Breast epithelium (tissue), 4 donors: ENCODE results near the gene DPH1. TPM values are rescaled to one million over a fixed set of nuclear protein-coding genes. Genes with fewer than 3 reads are reported as not detected.

ENCODE experiments used
- DNase-seq, 2 donors: peaks; one replicate each; pipeline ENCODE4 v3.0.0-alpha.2; 2019; ENCODE audit warnings: low spot score in 2 of 2
- H3K27ac ChIP-seq, 2 donors: fragments of 200-600 bp; sonication (generic) in 1 of 2; one replicate each; pipeline ENCODE4 v1.5.1; 2016 to 2019; ENCODE audit warnings: mild to moderate bottlenecking in 1 of 2
- H3K27me3 ChIP-seq, 2 donors: fragments of 200-600 bp; sonication (generic) in 1 of 2; one replicate each; pipeline versions ENCODE4 v1.5.1 to v1.6.0; 2017 to 2019; ENCODE audit warnings: control low read depth in 1 of 2, mild to moderate bottlenecking in 1 of 2
- H3K36me3 ChIP-seq: fragments of 200-600 bp; one replicate; pipeline ENCODE4 v1.5.1; 2019
- H3K4me1 ChIP-seq, 2 donors: fragments of 200-600 bp; sonication (generic); one replicate each; pipeline ENCODE4 v1.5.1; 2016 to 2019; ENCODE audit warnings: control low read depth in 1 of 2
- H3K4me3 ChIP-seq, 3 donors: fragments of 200-600 bp; sonication (generic); 1 replicate in 2 of 3; 2 replicates in 1 of 3; pipeline ENCODE4 v1.5.1; 2016 to 2019; ENCODE audit warnings: mild to moderate bottlenecking in 3 of 3, moderate library complexity in 2 of 3
- H3K9me3 ChIP-seq, 2 donors: fragments of 200-600 bp; sonication (generic) in 1 of 2; one replicate each; pipeline ENCODE4 v1.5.1; 2016 to 2019; ENCODE audit warnings: control low read depth in 1 of 2
- CTCF ChIP-seq, 3 donors: fragments of 450-650 bp; IDR thresholded peaks; one replicate each; pipeline ENCODE4 v1.5.1; 2016 to 2017; ENCODE audit warnings: antibody characterized with exemption in 3 of 3, mild to moderate bottlenecking in 3 of 3, moderate library complexity in 3 of 3
- POLR2A ChIP-seq: fragments of 450-650 bp; IDR thresholded peaks from one replicate; pipeline ENCODE4 v1.6.1; 2016; ENCODE audit warnings: antibody characterized with exemption, mild to moderate bottlenecking, moderate library complexity
- POLR2AphosphoS5 ChIP-seq, 3 donors: sonication (generic); formaldehyde crosslinking; IDR thresholded peaks; one replicate each; pipeline ENCODE4 v1.6.1; 2017; ENCODE audit warnings: antibody characterized with exemption in 3 of 3
- intact Hi-C: fragments of 100-400 bp; cut with DNase I; formaldehyde crosslinking; loops from one replicate; pipeline ENCODE4 v1.15.1; 2023; ENCODE audit warnings: low total_unique reads
- total RNA-seq, 3 donors: library from RNA; depleted of rRNA; stranded (reverse); fragments of >200 nt; gene quantifications; one replicate each; pipeline ENCODE4 v1.1.0, GENCODE V29; 2016

Gene DPH1
- total RNA-seq, 3 donors from 2014 or later, result 28.3 to 66.6 (median 55.7) TPM

GRCh38 chr17:2028234-2028614 is 1.7 kb upstream of the DPH1 start:
- no peaks in the 10 kb centered on the region for H3K9me3 ChIP-seq
- H3K27me3 ChIP-seq, result peaks cover 0 to 3% of the 10 kb centered on the region in 2 donors
- no peak for DNase-seq
- H3K27ac ChIP-seq, result no peak overlapping the region
- intact Hi-C loops, result loop anchor here (10.0 kb wide), 1 partner anchor 113 kb away; no protein-coding TSS in a partner anchor
- H3K36me3 ChIP-seq, result no peaks in the 10 kb centered on the region
- no peak overlapping the region for H3K4me3 ChIP-seq
- peaks cover 0 to 7% of the 10 kb centered on the region in 2 donors for H3K4me1 ChIP-seq
- TF ChIP-seq POLR2AphosphoS5 (IDR thresholded peaks at IDR 0.05), result no peak

GRCh38 chr17:2028737-2029136 is 1.2 kb upstream of the DPH1 start:
- DNase-seq, result no peak
- peaks cover 0 to 7% of the 10 kb centered on the region in 2 donors for H3K4me1 ChIP-seq
- no peak overlapping the region for H3K27ac ChIP-seq
- no peaks in the 10 kb centered on the region for H3K36me3 ChIP-seq
- H3K9me3 ChIP-seq, result no peaks in the 10 kb centered on the region
- H3K4me3 ChIP-seq, result no peak overlapping the region
- intact Hi-C loops, result loop anchor here (10.0 kb wide), 1 partner anchor 114 kb away; no protein-coding TSS in a partner anchor
- peaks cover 0 to 3% of the 10 kb centered on the region in 2 donors for H3K27me3 ChIP-seq
- no peak for TF ChIP-seq CTCF (IDR thresholded peaks at IDR 0.05)
- no peak for TF ChIP-seq POLR2A
- no peak for TF ChIP-seq POLR2AphosphoS5 (IDR thresholded peaks at IDR 0.05)

- peaks cover 0 to 7% of the 10 kb centered on the region in 2 donors for H3K4me1 ChIP-seq
- no peaks in the 10 kb centered on the region for H3K9me3 ChIP-seq
- DNase-seq, result no peak
- no peak overlapping the region for H3K27ac ChIP-seq
- no peak for TF ChIP-seq POLR2AphosphoS5 (IDR thresholded peaks at IDR 0.05)
- peak in 1 of 3 donors; percentile 31 for TF ChIP-seq CTCF (IDR thresholded peaks at IDR 0.05)
- peak overlapping the region; percentile 88 to 96 (median 94) for H3K4me3 ChIP-seq
- H3K27me3 ChIP-seq, result peaks cover 0 to 3% of the 10 kb centered on the region in 2 donors
- intact Hi-C loops, result no loop called here
- H3K36me3 ChIP-seq, result no peaks in the 10 kb centered on the region
Measured at GRCh38 chr17:2030779-2031163, 818 bp downstream of the DPH1 start.

- H3K4me3 ChIP-seq, result no peak overlapping the region
- intact Hi-C loops, result no loop called here
Measured at GRCh38 chr17:2033153-2033552, 3.2 kb downstream of the DPH1 start.

GRCh38 chr17:2034157-2034556 is 4.2 kb downstream of the DPH1 start:
- Histone ChIP-seq H3K4me3 (no peak overlapping the region), H3K27me3 (no peaks in the 10 kb centered on the region), H3K36me3 (peaks cover 4% of the 10 kb centered on the region), H3K9me3 (no peaks in the 10 kb centered on the region), H3K4me1 (peaks cover 0 to 7% of the 10 kb centered on the region in 2 donors), H3K27ac (no peak overlapping the region)
- no peak for DNase-seq
- TF ChIP-seq POLR2AphosphoS5 (IDR thresholded peaks at IDR 0.05) (no peak), CTCF (IDR thresholded peaks at IDR 0.05) (no peak)
- intact Hi-C loops, result no loop called here

More at GRCh38 chr17:2033153-2033552, 3.2 kb downstream of the DPH1 start:
- H3K4me1 ChIP-seq, result peaks cover 0 to 7% of the 10 kb centered on the region in 2 donors
- H3K27me3 ChIP-seq, result peaks cover 0 to 3% of the 10 kb centered on the region in 2 donors
- no peak overlapping the region for H3K27ac ChIP-seq
- H3K9me3 ChIP-seq, result no peaks in the 10 kb centered on the region
- TF ChIP-seq CTCF (IDR thresholded peaks at IDR 0.05) (no peak), POLR2AphosphoS5 (IDR thresholded peaks at IDR 0.05) (no peak), POLR2A (no peak)
- no peak for DNase-seq
- peaks cover 4% of the 10 kb centered on the region for H3K36me3 ChIP-seq
